Measurements from ENCODE around the gene C11orf58.
A peak's percentile ranks its signal among the peaks of the same experiment; 100 is the strongest.

C11orf58 gene

DNA sequence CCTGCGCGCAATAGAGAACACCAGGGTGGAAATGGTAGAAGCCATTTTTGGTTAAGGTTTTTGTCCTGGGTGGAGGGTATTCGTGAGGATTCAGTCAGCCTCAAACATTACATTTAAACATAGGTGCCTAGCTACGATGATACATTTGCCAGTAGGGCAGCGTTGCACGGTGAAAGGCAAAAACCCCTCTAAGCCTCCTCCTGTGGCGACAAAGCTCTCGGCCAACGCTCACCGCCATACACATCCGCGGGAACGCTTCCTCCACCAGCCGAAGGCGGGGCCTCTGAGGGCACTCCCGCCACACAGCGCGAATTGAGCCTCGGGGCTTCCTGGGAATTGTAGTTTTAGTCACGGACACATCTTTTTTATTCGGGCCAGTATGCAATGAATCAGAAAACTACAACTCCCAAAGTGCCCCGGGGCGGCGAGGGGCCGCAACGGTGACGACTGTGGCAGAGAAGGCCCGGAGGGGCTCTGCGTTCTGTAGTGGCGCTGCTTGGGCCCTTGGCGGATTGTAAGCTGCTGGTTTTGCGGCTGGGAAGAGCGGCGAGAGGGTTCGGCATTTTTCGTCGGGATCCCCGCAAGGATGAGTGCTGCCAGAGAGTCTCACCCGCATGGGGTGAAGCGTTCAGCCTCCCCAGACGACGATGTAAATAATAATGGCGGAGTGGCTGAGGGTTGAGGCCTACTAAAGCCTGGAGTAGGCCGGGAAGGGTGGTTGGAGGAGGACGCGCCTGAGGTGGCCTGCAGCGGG lies at the start of gene C11orf58:
Gene C11orf58, plus strand, starts transcription at position 455 of the 754 bp plus-strand sequence. Its CDS starts 132 bp downstream, at position 587.
- peak; percentile 98 for DNase-seq

DNA sequence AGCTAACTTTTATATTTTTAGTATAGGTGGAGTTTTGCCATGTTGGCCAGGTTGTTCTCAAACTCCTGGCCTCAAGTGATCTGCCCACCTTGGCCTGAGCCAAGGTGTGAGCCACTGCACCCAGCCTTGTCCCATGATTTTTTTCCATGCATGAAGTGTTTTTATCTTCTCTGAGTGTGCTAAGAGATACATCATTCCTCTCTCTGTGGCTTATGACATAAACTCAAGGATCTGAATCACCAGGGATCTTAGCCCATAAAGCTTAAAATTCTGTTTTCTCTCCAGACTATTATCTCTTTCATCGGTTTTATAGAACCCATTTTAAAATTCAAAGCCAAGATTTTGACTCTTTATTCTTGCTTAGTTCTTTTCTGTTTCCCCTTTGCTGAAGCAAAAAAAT lies 48.4 kb upstream of the C11orf58 start:
- no peak for DNase-seq

DNA sequence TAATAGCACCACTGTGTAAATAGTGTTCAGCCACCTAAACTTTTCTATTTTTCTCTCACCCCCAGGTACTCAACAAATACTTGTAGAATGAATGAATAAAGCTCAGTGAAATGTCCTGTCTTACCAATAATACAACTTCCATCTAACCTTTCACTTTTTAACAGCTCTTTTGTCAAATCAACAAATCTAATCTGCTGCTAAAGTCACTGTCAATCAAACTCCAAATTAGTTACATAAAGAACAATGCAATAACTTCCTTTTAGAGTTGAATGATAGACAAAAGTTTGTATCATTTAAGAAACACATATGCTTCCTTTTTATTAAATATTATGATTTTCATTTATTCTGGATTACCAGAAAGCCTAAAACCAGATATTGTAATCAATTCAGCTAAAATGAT lies 34.7 kb upstream of the C11orf58 start:
- DNase-seq: no peak

DNA sequence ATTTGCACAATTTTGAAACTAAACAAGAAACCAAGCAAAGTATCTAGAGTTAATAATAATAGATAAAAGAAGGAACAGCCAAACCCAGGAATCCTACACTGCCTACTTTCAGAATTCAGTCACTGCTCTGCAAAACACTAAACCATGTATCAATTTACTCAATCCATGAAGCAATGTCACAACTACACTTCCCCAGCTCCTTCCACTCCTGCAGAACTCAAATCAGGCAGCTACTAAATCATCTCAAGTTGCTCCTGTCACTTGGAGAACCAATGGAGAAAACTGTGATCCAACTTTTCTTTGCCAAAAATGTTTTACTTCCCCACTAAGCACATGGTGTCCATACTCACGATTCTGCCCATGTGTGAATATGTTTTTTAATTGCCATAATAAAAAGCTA lies 24.9 kb upstream of the C11orf58 start:
- DNase-seq: no peak

DNA sequence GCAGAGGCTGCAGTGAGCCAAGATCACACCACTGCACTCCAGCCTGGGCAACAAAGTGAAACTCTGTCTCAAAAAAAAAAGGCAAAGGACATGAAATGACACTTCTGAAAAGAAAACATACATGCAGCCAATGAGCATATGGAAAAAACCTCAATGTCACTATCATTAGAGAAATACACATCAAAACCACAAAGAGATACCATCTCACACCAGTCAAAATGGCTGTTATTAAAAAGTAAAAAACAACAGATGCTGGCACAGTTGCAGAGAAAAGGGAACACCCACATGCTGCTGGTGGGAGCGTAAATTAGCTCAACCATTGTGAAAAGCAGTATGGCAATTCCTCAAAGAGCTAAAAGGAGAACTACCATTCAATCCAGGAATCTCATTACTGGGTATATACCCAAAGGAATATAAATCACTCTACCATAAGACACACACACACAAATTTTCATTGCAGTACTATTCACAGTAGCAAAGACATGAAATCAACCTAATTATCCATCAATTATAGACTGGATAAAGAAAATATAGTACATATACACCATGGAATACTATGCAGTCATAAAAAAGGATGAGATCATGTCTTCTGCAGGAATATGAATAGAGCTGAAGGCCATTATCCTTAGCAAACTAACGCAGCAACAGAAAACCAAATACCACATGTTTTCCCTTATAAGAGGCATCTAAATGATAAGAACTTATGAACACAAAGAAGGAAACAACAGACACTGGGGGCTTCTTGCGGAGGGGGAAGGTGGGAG lies 15.7 kb upstream of the C11orf58 start:
- peak; percentile 32 for DNase-seq

DNA sequence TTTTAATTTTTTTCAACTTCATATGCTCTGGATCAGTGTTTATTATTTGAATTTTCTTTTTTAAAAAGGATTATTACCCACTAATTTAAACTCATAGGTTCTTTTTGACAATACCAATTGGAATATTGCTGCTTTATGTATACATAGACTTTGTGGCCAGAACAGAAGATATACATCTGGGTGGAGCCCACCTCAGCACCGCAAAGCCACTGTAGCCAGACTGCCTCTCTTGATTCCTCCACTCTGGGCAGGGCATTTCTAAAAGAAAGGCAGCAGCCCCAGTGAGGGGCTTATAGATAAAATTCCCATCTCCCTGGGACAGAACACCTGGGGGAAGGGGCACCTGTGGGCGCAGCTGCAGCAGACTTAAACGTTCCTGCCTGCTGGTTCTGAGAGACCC lies 10.6 kb upstream of the C11orf58 start:
- DNase-seq: peak; percentile 37

DNA sequence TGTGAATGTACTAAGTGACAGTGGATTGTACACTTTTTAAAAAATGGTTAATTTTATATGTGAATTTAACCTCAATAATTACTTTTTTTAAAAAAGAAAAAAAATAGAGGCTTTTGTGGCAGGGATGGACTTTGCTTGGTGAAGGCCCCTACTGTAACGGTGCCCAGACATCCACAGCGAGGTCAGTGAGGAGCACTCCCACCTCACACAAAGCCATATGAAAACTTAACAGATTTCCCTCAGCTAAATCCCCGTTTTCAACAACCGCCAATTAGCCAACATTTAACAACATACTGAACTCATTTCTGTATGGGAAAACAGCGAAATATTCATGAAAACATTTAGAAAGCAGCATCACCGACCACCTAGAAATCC lies 642 bp upstream of the C11orf58 start:
- DNase-seq: no peak

DNA sequence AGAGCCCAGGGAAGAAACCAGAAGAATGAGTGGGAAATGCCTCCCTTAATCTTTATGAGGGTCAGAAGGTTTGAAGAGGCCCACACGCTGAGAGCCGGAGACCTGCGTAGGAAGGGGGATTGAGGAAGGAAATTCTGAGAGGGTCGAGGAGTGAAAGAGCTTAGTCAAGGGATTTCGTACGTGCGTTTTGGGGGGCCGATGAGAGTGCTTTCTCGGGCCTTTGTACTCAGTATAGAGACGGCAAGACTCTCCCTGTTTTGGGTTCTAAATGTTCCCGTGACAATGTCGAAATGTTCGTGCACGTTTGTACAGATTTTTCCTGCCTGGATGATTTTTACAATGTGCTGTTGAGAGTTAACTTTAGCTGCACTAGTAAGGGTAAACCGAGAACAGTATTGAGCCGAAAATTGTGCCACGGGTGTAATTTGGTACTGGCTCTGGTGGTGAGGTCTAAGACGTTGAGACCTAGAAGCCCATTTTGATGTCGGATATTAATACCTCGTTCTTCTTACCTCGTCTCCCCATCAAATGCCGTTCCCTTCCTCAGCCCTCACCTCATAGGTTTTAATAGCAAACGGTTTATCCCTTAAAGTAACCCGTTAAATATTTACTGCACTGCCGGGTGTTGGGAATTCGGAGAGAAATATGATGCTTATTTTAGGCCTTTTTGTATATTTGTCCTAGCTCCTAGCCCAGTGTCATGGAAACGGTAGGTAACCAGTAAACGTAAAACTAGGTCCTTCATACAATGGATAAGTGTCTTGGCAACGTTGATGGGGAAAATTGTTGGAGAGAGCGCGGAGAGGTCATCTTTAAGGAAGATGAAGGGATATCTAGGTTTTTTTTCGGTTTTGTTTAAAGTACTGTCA lies 734 bp downstream of the C11orf58 start:
- peak; percentile 33 for DNase-seq

DNA sequence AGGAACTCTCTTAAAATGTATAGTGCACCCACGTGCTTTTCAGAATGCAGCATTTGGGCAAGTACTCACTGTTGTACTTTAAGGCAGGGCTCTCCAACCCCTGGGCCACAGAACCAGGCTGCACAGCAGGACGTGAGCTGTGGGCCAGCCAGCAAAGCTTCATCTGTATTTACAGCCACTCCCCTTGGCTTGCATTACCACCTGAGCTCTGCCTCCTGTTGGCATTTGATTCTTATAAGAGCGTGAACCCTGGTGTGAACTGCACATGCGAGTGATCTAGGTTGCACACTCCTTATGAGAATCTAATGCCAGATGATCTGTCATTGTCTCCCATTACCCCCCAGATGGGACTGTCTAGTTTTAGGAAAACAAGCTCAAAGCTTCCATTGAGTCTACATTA lies 3.0 kb downstream of the C11orf58 start:
- no peak for DNase-seq

DNA sequence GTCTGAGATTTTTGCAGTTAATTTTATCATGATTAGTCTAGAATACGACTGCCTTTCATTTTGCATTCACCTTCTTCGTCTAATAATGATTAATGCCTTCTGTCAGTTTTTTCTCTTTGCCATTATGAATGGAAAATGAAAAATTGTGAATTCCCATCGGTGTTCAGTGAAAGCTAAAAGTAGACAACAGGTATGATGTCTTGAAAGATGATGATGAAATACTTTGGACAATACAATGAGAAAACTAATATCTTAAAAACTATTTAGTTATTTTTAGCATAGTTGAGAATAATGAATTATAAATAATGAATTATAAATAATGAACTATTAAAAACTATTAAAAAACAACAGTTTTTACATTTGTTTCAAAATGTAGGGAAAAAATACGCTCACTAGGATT lies 5.0 kb downstream of the C11orf58 start:
- DNase-seq: no peak

DNA sequence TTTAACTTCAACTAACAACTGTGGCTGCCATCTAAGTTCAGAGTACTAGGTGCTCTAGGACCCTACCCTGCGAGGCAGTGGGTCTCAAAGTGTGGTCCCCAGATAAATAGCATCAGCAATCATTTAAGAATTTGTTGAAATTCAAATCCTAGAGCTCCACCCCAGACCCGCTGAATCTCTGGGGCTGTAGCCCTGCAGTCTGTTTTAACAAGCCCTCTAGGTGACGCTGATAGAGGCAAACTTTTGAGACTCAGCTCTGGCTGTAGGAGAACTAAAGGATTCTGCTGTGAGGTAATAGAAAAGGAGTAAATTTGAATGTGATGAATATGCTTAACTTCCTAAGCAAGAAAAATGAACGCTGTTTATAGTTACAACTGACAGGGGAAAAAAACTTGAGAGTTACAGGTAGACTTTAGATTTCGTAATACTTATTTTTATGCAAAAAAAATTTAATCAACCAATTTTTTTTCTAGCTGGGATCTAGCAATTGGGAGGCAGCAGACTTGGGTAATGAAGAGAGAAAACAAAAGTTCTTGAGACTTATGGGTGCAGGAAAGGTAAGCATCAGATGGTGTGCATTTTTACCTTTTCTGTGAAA lies 5.8 kb downstream of the C11orf58 start:
- DNase-seq: no peak

DNA sequence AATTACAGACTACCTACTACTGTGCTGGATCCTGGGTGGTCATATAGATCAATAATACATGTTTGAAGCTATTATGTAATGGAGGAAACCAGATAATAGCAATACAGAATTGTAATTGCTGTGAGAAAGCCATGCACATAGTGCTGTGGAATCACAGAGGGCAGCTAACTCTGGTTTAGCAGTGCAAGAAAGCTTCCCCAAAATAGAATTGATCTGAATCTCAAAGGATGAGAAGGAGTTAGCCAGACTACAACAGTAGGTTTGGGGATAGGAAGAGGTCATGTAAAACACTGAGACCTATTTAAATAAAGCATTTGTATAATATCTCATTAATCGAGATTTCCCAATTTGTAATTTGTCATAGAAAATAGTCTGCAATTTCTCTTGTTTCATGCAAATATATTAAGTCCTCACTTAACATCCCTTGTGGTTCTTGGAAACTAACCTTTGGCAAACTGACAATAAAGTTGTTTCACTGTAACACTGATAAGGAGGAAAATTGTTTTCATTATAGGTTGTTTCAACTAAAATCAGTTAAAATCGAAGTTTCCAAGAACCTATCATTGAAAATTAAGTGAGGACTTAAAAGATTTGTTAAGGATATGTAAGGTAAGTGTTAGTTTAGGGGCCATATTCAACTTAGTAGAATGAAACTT lies 7.6 kb downstream of the C11orf58 start:
- DNase-seq: peak; percentile 18

DNA sequence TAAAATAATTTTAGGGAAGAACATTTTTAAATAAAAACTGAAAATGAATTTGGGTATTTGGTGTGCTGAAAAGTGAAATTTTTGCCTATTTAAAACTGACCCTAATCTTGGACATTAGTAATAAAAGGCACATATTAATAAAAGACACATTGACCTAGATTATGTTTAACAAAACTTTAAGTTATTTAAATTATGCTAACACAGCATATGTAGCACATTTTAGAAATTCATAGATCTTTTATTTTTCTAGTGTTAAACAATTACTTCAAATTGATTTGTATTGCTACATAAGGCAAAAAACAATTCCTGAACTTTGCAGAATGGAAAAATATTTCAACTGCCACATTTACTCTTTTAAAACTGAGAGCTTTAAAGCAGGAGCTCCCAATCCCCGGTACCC lies 10.6 kb downstream of the C11orf58 start:
- DNase-seq: no peak

DNA sequence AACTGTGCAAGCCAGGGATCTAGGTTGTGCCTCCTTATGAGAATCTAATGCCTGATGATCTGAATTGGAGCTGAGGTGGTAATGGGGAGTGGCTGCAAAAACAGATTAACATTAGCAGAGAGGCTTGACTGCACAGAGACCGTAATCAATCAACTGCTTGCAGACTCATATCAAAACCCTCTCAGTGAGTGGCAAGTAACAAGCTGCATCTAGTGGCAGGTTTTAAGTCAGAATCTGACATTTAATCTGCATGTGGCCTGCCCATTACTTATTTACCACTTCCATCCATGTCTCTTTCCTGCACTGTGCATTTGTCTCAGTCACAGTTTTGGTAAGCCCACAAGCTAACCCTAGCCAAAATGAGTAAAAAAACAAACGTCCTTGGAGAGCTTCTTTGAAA lies 11.2 kb downstream of the C11orf58 start:
- DNase-seq: no peak

DNA sequence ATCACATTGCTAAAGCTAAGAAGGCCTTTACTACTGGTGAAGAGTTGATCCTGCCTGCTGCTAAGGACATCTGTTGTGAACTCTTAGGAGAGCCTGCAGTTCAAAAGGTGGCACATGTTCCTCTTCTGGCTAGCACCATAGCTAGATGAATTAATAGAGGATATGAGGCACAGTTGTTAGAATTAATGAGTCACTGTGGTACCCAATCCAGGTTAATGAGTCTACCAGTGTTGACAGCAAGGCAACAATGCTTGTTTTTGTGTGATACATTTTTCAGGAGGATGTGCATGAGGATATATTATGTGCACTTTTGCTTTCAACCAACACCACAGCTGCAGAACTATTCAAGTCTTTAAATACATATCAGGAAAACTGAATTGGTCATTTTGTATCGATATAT lies 12.0 kb downstream of the C11orf58 start:
- DNase-seq: no peak

DNA sequence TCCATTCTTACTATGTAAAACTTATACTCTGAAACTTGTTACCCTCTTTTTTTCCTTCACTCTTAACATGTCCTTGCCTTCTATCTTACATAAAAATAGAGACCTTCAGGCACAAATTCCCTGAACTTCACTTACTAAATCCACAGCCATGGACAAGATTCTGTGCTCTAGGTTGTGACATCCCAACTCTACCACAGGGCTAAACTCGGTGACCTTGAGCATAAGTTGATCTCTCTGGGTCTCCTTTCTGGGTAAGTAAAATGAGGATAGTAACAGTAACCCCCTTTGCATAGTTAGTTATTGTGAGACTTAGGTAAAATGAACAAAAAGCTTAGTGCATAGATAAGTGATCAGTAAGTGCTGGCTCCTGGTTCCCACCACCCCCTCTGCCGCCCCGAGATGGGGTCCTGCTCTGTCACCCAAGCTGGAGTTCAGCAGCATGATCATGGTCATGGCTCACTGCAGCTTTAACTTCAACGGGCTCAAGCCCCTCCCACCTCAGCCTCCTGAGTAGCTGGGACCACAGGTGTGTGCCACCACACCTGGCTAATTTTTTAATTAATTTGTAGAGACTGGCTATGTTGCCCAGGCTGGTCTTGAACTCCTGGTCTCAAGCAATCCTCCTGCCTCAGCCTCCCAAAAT lies 20.1 kb downstream of the C11orf58 start:
- DNase-seq: no peak

DNA sequence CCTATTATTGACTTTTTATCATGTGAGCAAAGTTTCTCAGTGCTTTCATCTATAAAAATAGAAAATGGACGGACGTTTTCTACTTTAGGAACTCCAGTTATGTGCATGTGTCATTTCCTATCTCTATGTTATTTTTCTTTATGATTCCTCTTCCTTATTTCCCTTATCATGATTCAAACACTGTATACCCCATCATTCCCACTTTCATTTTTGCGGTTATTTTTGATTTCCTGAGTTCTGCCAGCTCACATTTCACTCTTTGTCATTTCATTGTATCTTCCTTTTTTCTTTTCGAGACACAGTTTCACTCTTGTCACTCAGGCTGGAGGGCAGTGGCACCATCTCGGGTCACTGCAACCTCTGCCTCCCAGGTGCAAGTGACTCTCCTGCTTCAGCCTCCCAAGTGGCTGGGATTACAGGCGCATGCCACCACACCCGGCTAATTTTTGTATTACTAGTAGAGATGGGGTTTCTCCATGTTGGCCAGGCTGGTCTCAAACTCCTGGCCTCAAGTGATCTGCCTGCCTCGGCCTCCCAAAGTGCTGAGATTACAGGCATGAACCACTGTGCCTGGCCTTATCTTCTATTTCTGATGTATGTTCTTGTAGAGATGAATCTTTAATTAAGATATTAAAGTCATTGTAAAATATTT lies 21.5 kb downstream of the C11orf58 start:
- peak; percentile 65 for DNase-seq

DNA sequence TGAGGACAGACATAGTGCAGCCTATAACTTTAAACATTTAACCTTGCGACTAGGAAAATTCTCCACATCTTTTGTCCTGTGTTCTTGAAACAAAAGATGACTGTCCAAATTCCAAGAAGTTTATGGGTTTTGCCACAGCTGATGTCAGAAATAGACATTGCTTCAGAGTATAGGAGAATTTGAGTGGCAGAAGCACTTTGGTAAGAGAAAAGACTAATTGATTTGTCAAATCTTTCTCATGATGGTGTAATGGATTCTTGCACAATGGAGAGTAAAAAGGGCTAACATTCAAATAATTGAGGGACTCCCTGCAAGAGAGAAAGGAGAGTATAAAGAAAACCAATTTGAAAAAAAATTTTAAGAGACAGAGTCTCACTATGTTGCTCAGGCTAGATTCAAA lies 25.3 kb downstream of the C11orf58 start:
- DNase-seq: no peak

DNA sequence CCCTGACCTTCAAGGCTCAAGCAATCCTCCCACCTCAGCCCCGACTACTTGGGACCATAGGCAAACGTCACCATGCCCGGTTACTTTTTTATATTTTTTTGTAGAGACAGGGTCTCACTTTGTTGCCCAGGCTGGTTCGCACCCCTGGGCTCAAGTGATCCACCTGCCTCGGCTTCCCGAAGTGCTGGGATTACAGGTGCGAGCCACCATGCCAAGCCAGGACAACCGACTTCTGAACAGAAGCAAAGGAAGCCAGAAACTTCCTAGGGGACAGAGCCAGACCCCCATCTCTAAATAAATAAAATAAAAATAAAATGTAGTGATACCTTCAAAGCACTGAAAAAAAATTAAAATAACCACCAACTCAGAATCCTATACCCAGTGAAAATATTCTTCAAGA lies 26.4 kb downstream of the C11orf58 start:
- DNase-seq: no peak

DNA sequence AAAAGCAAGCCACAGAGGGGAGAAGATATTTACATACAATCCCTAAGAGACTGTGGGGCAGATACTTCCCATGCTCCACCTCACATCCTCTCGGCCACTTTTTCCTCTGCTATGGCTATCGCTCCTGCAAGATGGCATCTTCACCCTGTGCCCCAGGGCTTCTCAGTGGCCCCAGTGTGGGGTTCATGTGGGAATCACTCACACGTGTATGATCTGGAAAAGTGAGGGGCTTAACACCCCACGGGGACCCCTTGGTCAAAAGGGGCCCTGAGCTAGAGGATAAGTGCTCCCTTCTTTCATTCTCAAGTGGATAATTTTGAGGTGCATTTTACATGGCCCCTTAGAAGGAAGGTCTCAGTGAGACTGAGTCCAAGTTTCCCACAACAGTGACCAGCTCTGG lies 28.7 kb downstream of the C11orf58 start:
- DNase-seq: no peak

DNA sequence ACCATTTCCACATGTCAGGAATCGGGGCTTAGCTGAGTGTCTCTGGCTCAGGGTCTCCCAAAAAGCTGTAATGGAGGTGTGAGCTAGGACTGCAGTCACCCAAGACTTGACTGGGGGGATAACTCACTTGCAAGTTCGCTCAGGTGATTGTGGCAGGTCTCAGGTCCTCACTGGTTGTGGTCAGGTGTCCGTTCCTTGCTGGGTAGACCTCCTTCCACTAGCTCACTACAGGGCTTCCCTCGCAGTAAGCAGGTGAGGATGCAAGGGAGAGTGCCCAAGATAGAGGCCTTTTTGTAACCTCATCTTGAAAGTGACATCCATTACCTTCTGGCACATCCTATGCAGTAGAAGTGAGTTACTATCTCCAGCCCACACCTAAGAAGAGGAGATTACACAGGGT lies 29.5 kb downstream of the C11orf58 start:
- DNase-seq: no peak

DNA sequence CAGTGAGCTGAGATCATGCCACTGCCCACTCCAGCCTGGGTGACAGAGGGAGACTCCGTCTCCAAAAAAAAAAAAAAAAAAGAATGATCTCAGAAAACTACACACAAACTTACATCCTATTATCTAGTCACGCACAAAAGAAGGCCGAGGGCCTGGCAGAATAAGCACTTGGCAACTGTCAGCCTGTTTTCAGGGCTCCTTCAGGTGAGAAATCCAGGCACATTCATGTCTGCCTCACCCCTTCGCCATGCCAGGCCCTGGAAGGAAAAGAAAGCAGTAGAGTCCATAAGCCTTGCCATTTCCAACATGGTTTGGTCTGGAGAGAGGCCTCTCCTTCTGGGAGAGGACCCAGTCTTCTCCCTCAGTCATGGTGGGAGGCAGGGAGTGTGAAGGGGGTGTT lies 30.9 kb downstream of the C11orf58 start:
- DNase-seq: no peak
